Astrocyte of the hippocampus (primary cell): Measurements from ENCODE around the gene NDUFS6.

Source experiments
- DNase-seq: peaks from one replicate; pipeline ENCODE4 v3.0.0; 2011; ENCODE audit warnings: low read depth, low spot score

NDUFS6 gene

GRCh38 chr5:1851290-1851934 lies 50.2 kb downstream of the NDUFS6 start:
- DNase-seq: no peak

DNA sequence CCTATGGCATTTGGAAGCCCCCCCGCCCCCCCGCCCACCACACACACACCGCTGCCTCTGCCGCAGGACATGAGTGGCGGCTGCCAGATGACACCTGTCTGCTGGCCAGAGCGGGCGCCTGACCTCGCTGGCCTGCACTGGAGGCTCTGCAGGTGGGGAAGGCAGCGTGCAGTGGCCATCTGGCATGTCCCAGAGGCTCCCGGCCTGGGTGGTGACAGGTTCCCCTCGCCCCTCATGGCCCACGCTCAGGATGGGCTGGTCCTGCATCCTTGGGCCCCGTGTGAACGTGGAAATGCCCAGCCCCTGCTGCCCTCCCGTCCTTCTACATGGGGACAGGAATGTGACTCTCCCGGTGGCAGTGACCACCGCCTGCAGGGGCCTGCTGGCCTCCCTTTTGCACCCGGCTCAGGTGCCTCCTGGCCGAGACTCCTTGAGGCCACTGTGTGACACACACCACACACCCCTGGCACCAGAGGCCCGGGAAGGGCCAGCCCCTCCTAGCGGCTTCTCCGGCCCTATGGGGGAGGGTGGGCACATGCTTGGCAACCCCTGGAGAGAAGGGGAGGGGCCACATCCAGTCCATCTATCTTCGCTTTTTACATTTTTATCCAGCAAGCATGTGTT lies 51.2 kb downstream of the NDUFS6 start:
- no peak for DNase-seq

- DNase-seq: no peak
Measured at GRCh38 chr5:1853531-1853930, 52.3 kb downstream of the NDUFS6 start.

- no peak for DNase-seq
Measured at GRCh38 chr5:1855075-1855474, 53.9 kb downstream of the NDUFS6 start.

DNA sequence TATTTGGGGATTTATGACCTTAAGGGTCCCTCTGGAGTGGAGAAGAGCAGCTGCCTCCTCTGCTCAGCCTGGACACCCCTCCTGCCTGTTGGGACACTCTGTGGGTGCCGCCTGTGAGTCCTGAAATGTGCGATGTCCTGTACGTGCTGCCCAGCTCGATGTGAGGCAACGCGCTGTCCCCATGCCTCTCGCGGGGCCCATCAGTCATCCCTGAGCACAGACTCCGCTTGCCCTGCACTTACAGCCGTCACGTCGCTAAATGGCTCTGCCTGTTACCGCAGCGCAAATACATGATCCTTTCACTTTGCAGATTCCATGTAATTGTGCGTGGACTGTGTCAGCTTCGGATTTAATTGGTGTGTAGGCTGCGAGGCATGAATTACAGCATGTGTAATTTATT lies 54.4 kb downstream of the NDUFS6 start:
- no peak for DNase-seq

GRCh38 chr5:1856596-1857255 lies 55.5 kb downstream of the NDUFS6 start:
- no peak for DNase-seq

DNA sequence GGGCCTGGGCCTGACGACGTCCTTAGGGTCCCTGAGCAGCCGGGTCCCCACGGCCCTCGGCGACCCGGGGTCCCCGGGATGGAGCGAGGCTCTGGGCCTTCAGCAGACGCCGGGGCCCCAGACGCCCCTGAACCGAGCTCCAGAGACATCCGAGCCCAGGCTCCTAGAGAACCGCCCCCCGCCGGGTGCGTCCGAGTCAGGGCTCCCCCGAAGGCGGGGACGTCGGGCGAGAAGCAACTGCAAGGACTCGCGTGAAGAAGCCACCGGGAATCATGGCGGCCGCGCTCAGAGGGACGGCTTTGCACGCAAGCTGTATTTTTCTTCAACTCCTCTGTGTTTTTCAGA lies 56.0 kb downstream of the NDUFS6 start:
- DNase-seq: no peak

- no peak for DNase-seq
Measured at GRCh38 chr5:1858436-1858835, 57.2 kb downstream of the NDUFS6 start.

GRCh38 chr5:1859099-1859498 lies 57.9 kb downstream of the NDUFS6 start:
- DNase-seq: no peak

GRCh38 chr5:1860021-1860610 lies 58.9 kb downstream of the NDUFS6 start:
- no peak for DNase-seq

GRCh38 chr5:1860949-1861348 lies 59.7 kb downstream of the NDUFS6 start:
- DNase-seq: no peak

- no peak for DNase-seq
Measured at GRCh38 chr5:1864896-1865440, 63.8 kb downstream of the NDUFS6 start.

- DNase-seq: no peak
Measured at GRCh38 chr5:1865486-1865885, 64.3 kb downstream of the NDUFS6 start.
